ENCODE measurements around the gene CEMIP.
A peak's percentile ranks its signal among the peaks of the same experiment; 100 is the strongest.

The CEMIP gene

DNA sequence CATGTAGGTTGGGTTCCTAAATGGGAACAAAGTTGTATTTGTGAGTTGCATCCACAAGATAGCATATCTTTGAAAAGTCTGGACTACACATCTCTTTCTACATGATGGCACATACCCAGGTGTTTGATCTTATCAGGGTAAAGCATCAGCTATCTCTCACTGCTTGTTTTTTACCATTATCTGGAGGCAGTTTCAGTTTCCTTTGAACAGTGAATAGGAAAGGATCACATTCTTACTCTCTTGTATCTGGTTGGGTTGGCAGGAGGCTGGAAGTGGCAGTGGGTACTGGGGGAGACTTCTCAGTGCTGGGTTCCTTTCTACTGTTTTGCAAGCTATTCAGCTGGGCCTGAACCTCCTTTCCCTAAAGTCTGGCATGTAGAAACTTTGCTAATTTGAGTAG, 4.1 kb downstream of the CEMIP start:
- no peak for DNase-seq (ENCODE audit: low read depth, low spot score)

DNA sequence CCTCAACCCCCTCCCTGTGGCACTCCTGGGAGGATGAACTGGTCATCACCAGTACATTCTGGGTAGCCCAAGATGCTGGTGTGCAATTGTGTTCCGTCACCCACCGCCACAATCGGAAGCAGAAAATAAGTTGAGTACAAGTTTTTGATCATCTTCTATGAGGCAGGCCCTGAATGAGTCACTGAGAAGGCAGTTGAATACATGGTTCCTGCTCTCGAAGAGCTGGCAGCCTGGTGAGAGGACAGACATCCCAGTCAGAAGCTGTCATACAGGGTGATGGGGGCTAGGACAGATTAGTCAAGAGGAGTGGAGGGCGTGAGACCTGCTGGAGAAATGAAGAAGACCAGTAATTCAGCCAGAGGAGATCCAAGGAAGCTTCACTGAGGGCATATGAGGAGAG, 6.2 kb downstream of the CEMIP start:
- no peak for DNase-seq (ENCODE audit: low read depth, low spot score)

DNA sequence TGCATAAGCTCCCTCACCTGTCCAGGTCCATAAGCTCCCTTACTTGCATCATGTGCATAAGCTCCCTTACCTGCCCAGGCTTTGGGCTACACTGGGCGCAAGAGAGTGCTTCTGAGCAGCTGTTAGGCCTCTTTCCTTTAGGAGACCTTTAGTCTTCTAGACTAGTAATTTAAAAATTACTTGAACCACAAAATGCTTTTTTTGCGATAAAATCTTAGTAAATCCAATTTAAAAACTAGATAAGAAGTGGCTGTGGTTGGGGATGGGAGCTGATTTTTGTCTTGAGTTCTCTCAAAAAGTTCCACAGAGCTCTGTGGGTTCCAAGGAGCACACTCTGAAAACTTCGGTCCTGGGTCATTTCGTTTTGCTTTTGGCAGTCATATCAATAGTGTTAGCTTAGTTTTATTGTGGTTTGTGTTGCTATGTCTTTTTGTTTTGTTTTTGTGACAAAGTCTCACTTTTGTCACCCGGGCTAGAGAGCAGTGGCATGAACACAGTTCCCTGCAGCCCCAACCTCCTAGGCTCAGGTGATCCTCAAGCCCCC, 6.7 kb downstream of the CEMIP start:
- no peak for DNase-seq (ENCODE audit: low read depth, low spot score)

DNA sequence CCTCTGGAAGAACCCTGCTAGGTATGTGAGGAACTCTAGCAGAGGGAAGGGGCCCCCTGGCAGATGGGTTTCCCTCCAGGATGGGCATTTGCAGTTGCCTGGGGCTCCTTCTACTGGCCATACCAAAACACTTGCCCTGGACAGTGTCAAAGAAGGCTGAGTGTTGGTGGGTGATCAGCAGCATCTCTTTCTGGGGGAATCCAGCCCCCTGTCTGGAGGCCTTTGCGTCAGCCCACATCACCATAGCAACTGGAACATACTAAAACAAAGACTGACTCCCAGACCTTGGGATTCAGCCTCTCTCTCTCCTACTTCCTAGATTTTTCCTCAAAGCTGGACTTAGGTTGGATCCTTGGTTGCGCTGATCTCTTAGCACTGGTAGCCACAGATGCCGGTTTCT, 8.1 kb downstream of the CEMIP start:
- DNase-seq (ENCODE audit: low read depth, low spot score): peak; percentile 40

DNA sequence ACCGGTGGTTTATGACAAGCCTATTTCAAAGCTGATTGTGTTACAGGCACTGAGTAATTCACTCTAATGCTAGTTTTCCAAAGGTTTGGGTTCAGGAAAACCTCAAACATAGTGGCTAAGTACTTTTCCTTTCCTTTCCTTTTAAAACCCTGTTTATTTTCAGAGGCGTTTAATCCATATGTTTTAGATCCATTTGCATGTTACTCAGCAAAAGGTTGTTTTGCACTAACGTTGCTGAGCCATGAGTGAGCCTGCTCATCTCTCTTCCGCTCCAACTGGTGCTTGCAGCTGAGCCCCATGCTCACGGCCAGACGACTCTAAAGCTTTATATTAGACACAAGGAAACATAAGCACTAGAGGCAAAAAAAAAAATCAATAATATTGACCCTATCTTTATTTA, 9.4 kb downstream of the CEMIP start:
- no peak for DNase-seq (ENCODE audit: low read depth, low spot score)

DNA sequence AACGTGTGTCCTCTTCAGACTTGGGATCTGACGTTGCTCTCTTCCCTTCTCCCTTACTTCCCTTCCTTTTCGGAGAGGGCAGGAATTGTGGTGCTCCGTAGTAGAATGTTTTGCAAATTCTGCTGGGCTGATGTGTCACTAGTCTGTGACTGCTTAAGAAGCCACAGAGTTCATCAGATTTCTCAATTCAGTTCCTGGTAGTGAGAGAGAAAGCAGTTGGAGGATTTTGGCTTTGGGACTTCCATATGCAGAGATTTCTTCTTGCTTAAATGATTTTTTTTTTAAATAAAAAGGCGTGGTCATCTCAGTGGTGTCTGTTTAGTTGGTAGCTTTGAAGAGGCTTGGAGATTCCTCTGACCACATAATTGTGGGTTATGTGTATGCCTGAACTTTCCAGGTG, 10.1 kb downstream of the CEMIP start:
- DNase-seq (ENCODE audit: low read depth, low spot score): no peak

DNA sequence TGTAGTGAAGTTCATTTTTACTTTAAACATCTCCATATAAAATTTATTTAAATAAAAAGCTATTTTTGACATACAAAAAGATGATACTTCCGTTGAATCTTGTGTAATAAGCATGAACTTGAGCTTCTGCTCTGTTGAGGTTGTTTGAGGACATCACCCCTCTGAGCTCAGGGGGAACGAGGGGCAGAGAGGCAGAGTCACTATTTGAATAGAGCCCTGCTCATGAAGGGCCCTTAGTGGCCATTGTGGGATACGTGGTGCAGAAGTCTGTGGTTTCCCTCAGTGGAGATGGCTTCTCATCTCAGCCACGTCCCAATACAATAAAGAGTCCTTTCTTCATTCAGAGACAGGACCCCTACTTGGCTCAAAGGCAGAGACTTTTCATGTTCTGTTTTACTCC, 10.6 kb downstream of the CEMIP start:
- DNase-seq (ENCODE audit: low read depth, low spot score): no peak

DNA sequence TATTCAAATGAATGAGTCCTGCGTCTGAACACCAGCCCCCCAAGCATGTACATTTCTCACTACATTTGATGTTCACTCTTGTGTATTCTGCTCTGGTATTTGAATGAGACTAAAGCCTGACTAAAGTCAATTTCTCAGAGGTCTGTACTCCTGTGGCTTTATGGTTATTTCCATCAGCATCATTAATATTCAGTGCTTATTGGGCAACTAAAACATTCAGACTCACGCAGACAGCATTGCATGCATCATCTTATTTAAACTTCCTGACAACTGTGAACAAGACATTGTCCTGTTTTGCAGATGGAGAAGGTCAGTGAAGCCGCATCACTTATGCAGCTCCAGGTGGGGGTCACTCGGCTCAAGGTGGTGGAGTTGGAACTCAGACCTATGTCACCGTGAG, 11.1 kb downstream of the CEMIP start:
- no peak for DNase-seq (ENCODE audit: low read depth, low spot score)

DNA sequence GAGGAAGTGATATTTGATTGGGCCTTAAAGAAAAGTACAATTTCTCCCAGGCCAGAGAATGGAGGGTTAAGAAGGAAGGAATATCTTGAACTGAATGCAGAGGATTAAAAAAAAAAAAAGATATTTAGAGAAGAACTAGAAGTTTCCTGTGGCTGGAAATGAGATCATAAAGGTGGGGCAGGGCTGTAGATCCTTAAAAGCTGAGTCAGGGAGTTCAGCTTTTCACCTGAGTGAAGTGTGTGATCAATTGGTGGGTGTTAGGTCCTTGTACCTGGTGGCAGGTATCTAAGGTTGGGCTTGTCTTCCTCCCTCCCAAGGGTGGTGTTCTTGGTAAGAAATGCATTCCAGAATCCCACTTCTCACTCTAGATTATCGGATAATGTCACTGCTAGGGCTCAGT, 11.8 kb downstream of the CEMIP start:
- no peak for DNase-seq (ENCODE audit: low read depth, low spot score)

DNA sequence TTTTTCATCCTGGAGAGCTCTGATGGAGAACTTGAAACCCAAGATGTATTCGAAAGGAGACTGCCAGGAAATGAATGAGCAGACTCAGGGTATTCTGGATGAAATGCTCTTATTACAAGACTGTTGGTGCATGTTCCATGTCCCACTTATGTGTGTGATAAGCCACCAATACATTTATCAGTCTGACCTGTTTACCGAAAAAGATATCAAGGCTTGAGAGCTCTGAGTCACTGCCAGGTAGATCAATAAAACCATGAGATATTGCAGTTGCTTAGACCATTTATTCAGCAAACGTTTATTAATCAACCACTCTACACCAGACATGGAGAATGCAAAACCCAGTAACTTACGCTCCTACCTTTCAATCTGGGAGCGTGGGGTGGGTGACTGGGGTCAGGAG, 17.2 kb downstream of the CEMIP start:
- no peak for DNase-seq (ENCODE audit: low read depth, low spot score)

DNA sequence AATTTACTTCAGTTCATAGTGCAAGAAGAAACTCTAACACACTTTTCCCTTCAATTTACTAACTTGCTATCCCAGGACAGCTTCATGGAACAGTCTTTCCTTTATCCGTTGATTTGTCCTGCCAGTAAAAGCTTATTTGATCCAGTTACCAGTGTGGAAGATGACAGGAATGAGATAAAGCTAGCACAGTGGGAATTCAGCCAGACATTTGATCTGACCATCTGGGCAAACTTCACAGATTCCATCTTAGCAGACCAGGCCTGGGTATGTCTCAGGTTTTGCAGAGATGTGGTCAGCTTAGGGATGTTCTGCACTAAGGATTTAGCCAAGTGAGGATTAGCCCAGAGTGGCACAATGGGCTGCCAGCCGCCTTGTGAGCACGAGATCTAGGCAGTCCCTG, 19.7 kb downstream of the CEMIP start:
- DNase-seq (ENCODE audit: low read depth, low spot score): no peak

DNA sequence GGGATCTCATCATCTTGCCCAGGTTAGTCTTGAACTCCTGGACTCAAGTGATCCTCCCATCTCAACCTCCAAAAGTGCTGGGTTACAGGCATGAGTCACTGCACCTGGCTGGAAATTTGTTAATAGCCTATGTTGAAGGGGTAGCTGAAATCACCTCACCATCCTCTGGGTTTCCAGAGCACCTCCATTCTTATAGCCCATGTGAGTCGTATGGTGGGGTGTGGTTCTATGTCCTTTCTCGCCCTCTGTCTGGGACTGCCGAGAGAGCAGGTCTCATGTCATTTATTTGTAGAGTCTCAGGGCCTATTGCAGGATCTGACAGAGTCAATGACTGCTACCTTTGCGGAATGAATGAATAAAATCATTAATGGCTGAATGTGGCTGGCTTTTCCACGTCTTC, 20.9 kb downstream of the CEMIP start:
- no peak for DNase-seq (ENCODE audit: low read depth, low spot score)

DNA sequence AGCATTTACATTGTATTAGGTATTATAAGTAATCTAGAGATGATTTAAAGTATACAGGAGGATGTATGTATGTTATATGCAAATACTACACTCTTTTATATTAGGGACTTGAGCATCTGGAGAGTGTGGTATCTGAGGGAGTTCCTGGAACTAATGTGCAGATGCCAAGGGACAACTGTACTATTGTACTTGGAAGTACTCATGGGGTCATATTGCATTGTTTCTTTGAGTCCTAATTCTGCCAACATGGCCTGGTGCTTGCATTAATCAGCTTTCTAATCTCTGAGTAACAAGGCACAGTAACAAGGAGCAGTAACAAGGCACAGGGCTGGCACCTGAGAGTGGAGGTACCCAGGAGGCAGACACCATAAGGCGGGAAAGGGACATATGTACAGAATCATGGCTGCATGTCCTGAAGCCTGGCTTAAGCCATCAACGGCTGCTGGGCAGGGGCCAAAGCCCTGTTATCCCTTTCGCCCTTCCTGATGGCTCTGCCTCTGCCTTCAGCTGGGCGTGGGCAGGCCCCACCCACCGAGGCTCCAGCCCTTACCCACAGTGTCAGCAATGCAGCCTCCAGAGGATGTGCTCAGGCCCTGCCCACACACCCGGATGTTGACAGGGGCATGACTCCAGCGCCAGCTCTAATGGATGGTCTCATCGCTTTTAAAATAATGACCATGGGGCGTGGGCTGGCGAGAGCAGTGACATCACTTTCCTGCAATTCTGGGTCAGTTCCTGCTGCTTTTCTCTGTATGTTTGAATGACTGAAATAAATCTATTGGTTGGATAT, 22.9 kb downstream of the CEMIP start:
- no peak for DNase-seq (ENCODE audit: low read depth, low spot score)

DNA sequence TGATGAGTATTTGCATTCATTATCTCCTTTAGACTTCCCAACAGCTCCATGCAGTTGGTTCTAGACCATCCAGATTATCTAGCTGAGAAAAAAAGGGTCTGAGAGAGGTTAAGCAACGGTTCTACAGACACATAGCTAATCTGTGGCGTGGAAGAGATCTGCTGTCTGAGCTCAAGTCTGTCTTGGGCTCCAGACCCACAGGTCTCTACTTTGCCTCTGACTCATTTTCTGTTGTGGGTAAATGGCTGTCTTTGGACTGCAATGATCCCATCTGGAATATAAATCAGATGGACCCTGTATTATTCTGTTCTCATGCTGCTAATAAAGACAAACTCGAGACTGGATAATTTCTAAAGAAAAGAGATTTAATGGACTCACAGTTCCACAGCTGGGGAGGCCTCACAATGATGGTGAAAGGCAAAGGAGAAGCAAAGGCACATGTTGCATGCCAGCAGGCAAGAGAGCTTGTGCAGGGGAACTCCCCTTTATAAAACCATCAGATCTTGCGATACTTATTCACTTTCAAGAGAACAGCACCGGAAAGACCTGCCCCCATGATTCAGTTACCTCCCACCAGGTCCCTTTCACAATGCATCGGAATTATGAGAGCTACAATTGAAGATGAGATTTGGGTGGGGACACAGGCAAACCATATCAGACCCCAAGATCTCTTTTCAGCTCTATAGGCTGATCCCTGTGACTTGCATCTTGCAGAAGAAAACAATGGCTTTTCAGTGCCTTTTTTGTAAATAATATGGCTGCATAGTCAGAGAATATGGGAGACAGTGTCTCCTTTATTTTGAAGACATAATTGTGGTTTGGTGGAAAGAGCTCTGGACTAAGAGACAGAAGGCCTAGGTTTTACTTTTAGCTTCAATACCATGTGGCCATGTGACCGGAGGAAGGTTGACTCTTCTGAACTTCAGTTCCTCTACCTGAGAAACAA, 24.7 kb downstream of the CEMIP start:
- DNase-seq (ENCODE audit: low read depth, low spot score): no peak

DNA sequence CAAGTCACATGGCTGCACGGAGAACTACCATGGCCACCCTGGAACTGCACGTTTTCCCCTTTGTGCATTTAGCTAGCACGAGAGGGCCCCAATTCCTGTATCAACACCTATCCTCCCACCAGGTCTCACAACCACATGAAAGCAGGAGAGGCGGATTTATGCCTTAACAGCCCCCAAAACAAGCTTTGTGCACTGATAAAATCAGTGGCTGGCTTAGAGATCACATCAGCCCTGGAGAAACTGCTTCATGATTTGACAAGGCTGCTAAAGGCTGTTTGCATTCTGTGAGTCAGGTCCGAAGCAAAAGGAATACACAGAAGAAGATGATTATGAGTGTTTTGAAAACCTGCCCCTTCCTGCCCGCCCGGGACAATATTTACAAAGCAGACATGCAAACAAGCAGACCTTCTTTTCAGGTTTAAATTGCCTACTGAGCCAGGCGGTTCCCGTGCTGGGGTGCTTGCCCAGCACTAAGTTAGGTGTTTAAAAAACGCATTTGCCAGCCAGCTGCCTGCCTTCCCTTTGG, 25.9 kb downstream of the CEMIP start:
- DNase-seq (ENCODE audit: low read depth, low spot score): peak; percentile 36

DNA sequence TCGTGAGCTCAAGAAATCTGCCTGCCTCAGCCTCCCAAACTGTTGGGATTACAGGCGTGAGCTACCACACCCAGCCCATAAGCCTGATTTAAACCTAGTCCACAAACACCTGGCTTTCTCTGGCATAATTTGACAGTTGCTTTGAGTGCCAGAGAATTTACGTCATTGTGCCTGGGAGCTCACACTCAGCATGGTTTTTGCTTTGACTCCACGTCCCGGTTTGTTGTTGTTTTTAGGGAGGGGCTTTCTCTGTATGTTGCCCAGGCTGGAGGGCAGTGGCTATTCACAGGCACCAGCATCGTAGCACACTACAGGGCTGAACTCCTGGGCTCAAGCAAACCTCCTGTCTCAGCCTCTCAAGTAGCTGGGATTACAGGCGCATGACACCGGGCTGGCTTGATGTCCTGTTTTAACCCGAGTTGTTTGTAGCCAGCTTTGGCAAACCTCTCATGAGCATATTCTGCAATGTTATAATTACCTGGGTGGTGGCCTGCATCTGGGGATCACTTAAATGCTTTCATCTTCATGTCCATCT, 32.7 kb downstream of the CEMIP start:
- no peak for DNase-seq (ENCODE audit: low read depth, low spot score)

DNA sequence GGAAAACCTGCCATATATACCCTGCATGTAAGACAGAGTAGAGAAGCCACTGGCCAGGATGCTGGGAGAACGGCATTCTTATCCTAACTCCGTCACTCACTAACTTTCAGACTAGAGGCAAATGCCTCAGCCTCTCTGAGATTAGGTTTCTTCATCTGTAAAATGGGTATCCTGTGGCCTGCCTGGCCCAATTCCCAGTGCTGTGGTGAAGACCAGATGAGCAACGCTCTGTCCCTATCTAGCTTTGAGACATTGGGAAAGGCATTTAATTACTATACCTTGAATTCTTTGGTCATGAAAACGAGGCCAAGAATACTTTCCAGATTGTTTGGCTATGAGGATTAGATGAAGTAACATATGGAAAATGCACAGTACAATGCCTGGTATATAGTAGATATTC, 35.9 kb downstream of the CEMIP start:
- no peak for DNase-seq (ENCODE audit: low read depth, low spot score)

DNA sequence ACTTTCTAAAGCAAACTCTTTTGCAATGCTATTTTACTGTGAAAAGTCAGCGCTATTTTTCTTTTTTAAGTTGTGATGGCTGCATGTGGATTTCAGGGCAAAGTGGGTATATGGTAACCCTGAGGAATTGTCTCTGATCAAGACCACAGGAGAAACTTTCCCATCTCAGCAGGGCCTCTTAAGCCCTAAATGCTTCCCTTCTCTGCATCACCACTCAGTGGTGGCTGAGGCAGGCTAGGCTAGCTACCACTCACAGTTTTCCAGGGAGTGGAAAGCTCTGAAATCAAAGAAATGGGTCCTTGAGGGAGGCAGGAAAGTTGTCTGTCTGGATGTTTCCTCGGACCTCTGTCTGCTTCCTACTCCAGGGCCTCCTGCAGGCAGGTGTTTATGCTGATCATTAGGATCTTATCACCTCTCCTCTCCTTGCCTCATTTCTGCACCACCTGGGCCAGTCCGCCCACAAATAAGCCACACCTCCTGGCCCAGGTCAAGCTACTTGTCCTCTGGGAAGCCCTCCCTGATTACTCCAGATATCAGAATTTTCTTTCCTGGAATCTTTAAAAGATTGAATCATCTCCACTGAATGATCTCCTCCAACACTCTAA, 37.0 kb downstream of the CEMIP start:
- no peak for DNase-seq (ENCODE audit: low read depth, low spot score)

DNA sequence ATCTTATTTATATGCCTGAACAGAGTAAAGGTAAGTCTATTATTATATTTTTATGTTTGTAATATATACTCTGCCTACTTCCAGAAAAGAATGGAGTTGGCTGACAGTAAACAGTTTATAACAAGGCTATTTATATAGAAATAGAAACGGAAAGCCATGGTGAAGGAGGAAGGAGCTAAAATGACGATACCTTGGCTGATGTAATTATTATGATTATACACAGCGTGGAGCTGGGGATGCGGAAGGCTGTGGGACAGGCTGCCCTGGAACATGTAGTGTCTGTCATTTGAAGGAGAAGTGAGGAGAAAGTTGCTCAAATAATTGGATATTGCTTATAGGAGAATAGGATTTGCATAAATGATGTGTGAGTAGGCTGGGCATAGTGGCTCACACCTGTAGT, 37.8 kb downstream of the CEMIP start:
- DNase-seq (ENCODE audit: low read depth, low spot score): no peak

DNA sequence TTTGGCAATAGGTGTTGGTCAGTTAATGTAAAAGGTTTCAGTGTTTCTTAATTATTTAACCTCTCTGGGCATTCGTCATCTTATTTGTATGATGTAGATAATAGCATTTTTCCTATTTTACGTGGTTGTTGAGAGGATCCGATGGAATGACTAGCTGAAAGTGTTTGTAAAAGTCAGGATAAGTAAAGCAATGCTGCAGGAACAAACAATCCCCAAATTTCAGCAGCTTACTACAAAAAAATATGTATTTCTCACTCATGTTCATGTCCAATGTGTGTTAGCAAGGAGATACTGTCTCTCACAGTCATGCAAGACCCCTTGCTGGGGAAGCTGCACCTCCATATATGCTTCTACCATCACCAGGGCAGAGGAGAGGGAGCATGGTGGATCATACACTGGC, 38.7 kb downstream of the CEMIP start:
- DNase-seq (ENCODE audit: low read depth, low spot score): no peak

DNA sequence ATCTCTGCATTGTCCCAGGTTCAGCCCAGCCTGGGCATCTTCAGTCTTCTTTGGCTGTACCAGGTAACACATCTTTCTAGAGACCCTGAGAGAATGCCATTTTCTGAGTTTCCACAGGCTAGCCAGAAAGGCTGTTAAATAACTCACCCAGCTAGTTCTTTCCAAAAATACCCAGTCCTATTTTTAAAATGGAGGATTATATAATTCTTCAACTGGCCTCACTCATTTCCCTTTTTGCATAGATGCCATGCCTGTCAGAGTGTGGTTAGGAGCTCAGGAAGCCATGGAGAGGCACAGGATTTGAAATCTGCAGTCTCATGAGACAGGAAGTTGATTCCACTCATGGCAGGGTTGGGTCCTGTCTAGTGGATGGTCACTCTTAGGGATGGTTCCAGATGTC, 39.8 kb downstream of the CEMIP start:
- DNase-seq (ENCODE audit: low read depth, low spot score): no peak

DNA sequence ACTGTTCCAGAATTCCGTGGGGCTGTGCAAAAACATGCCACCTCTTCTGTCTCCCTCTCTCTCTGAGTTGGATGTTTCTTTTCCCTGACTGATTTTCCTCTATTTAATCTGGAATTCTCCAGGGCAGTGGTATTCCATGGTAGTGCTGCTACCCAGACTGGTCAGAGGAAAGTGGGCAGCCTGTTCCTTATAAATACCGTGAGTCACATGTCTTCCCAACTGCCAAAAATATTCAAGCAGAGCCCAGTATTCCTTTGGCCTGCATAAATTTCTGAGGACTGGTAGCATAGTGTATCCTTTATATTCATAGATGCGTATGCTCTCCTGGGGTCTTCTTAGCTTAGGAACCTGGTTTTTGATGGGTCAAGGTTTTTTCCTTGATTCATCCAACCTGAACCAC, 40.9 kb downstream of the CEMIP start:
- no peak for DNase-seq (ENCODE audit: low read depth, low spot score)
